8988T (cell line): ENCODE data around the gene RITA1.
"Not testable (repeated sequence)": the region's sequence is repeated elsewhere in the genome, so short reads cannot be mapped to it uniquely, and the experiment has no call there.

Experiments used
- DNase-seq: peaks from one replicate; pipeline ENCODE4 v3.0.0; 2011

RITA1 gene

DNA sequence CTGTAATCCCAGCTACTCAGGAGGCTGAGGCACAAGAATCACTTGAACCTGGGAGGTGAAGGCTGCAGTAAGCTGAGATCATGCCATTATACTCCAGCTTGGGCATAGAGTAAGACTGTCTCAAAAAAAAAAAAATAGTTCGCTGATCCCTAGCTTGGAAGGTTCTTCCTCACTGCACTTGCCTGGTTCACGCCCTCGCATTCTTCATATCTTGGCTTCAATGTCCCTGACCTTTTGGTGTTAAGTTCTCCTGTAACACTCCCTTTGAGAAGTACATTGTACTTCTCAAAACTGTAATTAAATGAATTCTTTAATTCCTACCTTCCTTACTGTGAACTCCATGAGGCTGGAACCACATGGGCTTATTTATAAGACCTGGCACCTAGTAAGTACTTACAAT is 19.3 kb downstream of the RITA1 start:
- DNase-seq = no peak

GRCh38 chr12:113206802-113207201 is 21.3 kb downstream of the RITA1 start:
- not testable (repeated sequence) for DNase-seq

DNA sequence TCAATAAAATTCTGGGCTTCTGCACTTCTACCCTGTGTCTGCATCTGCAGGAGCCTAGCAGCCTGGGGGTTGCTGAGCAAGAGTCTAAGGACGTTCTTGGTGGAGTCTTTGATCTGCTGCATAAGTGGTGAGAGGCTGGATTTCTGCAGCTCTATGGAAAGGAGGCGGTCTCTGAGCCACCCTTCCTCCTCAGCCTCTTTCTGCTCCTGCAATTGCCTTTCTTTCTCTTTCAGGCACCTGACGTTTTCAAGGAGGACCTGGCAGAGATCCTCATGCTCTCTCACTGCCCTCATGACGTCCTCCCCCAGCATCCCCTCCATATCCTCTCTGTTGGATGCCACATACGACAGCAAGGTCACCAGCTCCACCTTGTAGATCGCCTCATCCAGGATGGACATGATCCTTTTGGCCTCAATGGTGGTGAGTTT is 22.1 kb downstream of the RITA1 start:
- DNase-seq = no peak

- no peak for DNase-seq
Measured at GRCh38 chr12:113208041-113208934, 22.8 kb downstream of the RITA1 start.

DNA sequence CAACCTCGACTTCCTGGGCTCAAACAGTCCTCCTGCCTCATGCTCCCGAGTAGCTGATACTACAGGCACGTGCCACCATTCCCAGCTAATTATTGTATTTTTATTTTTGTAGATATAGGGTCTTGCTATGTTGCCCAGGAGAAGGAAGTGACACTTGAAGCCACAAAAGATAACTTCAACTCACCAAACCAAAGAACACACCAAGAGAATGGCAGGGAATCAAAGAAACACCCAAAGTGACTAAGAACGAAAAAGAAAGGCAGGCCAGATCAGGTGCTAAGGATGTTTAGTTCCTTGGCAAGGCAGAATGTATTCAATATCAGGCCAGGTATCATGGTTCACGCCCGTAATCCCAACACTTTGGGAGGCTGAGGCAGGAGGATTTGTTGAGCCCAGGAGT is 25.6 kb downstream of the RITA1 start:
- no peak for DNase-seq

- DNase-seq = no peak
Measured at GRCh38 chr12:113214895-113215400, 29.4 kb downstream of the RITA1 start.

DNA sequence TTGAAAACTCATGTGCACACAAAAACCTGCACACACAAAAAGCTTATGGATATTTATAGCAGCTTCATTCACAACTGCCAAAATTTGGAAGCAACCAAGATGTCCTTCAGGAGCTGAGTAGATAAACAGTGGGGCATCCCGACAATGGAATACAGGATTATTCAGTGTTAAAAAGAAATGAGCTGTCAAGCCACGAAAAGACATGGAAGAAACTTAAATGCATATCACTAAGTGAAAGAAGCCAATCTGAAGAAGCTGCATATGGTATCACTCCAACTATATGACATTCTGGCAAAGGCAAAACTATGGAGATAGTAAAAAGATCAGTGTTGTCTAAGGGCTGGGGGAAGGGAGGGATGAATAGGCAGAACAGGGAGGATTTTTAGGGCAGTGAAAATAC is 30.5 kb downstream of the RITA1 start:
- no peak for DNase-seq

- no peak for DNase-seq
Measured at GRCh38 chr12:113220593-113221180, 35.2 kb downstream of the RITA1 start.

DNA sequence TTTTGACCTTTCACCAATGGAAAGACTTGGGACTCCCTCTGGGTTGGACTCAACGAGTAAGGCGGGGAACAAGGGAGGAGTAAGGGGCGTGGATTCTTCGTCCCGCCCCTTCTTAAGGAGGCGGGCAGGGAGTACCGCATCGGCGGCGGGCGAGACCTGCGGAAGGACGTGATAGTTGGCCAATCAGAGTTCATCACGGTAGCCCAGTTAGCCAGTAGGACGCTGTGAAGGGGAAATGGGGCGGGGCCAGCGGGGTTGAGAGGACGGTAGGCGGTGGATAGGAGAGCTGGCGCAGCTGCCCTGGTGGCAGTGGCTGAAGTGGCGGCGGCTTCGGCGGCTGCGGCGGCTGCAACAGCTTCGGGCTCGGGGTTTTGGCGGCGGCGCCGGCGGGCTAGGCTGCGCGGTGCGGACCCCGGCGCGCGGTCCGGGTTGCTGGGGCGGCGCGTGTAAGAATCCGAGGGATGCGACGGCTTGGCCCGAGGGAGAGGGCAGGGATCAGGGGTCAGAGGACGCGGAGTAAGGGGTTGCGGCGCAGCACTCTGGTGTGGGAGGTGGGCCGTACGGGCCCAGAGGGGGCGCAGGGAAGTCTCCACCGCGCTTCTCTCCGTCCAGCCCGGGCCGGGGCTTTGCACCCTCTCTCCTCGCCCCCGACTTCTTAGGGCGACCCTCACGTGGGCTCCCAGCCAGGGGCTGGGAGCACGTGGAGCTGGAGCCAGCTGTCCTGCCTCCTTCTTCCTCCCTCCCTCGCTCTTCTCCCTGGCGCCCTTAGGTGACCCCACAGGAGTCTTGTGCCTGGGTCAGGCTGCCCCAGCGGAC is 35.9 kb downstream of the RITA1 start, which contains the start of gene TPCN1:
TSS of gene TPCN1 (plus strand) at position 284 of the 816 bp plus-strand sequence. CDS start 5,389 bp downstream, outside the sequence.
- DNase-seq = peak; percentile 87

DNA sequence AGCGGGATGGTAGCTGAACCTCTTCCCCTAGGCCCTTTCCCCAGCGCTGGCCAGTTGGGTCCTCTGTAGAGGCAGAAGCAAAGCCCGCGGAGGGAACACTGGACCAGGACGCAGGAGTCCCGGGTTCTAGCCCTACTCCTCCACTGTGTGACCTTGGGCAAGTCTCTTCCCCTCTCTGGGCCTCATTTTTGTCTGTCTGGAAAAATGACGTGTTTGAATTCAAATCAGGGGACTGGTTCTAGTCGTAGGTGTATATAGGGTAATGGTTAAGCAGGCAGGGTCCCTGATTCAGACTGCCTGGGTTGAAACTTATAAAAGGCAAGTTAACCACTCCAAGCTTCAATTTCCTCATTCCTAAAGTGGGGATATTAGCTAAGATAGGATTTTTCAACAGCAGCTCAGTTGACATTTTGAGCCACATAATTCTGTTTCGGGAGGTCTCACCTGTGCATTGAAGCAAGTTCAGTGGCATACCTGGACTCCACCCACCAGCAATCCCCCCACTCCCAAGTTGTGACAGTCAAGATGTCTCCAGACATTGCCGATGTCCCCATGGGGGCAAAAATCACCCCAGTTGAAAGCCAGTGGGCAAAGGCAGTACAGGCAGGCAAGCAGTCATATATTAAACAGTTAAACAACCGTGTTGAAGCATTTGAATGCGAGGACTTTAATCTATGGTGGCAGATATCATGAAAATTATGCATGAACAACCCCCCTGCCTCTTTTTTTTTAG is 36.6 kb downstream of the RITA1 start:
- no peak for DNase-seq

GRCh38 chr12:113222730-113223531 is 37.4 kb downstream of the RITA1 start:
- no peak for DNase-seq

GRCh38 chr12:113224955-113225354 is 39.4 kb downstream of the RITA1 start:
- DNase-seq = no peak

- DNase-seq = no peak
Measured at GRCh38 chr12:113226696-113227568, 41.4 kb downstream of the RITA1 start.

DNA sequence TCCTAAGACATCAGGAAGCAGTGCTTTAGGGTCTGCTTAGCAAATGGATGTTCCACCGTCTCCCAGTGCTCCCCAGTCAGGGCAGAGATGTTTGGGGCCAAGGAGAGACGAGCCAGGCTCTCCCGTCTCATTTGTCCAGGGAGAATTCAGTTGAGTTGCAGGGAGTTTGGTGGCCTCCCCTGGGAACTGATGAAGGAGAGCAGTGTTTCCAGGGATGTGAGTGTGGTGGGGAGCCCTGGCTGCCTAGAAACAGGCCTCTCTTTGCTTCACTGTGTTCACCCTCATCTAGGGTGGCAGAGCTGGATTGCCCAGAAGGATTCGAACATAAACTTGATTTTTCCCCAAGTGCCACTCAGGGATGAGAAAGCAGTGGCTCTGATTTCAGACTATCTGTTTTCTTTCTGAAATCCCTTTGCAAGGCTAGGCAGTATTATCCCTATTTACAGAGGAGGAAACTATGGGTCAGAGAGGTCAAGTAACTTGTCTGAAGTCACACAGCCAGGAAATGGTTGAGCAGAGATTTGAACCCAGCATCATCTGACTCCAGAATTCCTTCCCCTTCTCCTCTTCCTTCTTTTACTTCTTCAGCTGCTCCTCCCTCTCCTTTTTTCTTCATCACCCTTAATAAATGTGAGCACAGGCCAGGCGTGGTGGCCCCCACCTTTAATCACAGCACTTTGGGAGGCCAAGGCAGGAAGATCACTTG is 42.3 kb downstream of the RITA1 start:
- no peak for DNase-seq

GRCh38 chr12:113228394-113229028 is 43.0 kb downstream of the RITA1 start:
- no peak for DNase-seq

DNA sequence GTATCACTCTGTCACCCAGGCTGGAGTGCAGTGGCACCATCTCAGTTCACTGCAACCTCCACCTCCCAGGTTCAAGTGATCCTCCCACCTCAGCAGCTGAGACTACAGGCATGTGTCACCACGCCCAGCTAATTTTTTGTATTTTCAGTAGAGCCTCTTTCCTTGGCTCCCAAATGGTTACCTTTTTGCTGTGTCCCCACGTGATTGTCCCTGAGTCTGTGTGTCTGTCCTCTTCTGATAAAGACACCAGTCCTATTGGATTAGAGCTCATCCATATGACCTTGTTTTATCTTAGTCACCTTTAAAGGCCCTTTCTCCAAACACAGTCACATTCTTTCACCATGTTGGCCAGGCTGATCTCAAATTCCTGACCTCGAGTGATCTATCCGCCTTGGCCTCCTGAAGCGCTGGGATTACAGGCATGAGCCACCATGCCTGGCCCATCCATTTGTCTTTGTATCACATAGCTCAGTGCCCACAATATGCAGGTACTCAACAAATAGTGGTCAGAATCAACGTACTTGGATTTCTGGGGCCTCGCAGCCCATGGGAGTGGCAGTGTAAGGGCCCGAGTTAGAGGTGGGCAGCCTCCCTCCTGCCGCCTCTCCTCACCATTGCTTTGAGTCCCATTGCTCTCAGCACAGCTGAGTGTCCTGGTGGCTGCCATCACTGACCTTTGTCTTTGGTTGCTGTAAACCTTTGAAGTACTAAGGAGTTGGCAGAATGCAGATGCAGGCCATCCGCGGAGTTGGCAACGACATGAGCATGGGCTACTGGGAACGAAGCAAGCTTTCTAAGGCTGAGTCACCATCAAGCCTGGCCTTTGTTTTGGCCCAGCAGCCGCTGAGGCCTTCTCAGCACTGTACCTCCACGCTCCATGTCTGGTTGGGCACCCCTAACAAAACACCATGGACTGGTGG is 45.1 kb downstream of the RITA1 start:
- no peak for DNase-seq

DNA sequence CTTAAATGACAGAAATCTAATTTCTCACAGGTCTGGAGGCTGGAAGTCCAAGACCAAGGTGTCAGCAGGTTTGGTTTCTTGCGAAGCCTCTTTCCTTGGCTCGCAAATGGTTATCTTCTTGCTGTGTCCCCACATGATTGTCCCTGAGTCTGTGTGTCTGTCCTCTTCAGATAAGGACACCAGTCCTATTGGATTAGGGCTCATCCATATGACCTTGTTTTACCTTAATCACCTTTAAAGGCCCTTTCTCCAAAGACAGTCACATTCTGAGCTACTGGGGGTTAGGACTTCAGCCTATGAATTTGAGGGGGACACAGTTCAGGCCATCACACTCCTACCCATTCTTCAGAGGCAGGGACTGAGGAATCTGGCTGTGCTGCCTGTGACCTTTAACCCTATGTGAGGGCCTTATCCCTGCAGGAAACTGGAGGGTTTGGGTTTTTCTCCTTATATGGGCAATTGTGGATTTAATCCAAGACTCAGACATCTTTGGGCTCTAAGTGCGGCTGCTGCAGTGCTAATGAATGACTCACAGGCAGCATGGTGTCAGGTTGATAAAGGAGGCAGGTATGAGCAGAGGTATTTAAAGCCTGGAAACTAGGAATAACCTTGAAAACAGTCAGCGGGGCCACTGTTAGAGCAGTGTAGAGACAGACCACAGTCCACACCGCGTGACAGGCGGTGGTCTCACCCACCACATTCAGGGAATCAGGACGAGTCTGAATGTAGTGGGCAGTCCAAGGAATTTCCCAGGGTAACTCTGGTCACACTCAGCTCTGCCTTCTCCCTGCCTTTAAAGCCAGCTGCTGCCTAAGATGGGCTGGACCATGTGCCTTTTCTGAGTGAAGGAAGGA is 45.9 kb downstream of the RITA1 start:
- no peak for DNase-seq
